DLD1 (cell line): ENCODE measurements around the gene TM7SF2.

ENCODE experiments used
- in situ Hi-C: cut with HindIII; loops from 2 replicates; pipeline ENCODE4 v1.10.0; 2017; ENCODE audit warnings: low sequenced_read_pairs

Gene TM7SF2

DNA sequence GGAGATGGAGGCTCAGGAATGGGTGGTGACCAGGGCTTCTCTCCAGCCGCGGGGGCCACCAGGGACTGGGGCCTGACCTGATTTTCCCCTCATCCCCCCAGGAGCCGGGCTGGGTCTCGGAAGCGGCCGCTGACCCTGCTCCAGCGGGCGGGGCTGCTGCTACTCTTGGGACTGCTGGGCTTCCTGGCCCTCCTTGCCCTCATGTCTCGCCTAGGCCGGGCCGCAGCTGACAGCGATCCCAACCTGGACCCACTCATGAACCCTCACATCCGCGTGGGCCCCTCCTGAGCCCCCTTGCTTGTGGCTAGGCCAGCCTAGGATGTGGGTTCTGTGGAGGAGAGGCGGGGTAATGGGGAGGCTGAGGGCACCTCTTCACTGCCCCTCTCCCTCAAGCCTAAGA, 23.8 kb upstream of the TM7SF2 start:
- in situ Hi-C loops = no loop called here

DNA sequence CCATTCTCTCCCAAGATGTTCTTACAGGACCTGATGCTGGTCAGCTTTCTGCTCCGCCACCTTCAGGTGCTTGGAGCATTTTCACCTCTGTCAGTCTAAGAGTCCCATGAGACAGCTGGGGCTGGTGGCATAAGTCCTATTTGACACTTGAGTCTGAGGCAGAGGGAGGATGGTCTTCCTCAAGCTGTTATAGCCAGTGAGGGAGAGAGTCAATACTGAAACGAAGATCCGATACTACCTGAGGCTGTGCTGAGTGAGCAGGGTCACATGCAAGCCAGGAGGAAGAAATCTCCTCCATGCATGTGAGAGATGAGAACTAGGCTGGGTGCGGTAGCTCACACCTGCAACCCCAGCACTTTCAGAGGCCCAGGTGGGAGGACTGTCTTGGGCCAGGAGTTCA, 22.1 kb upstream of the TM7SF2 start:
- in situ Hi-C loops = no loop called here

DNA sequence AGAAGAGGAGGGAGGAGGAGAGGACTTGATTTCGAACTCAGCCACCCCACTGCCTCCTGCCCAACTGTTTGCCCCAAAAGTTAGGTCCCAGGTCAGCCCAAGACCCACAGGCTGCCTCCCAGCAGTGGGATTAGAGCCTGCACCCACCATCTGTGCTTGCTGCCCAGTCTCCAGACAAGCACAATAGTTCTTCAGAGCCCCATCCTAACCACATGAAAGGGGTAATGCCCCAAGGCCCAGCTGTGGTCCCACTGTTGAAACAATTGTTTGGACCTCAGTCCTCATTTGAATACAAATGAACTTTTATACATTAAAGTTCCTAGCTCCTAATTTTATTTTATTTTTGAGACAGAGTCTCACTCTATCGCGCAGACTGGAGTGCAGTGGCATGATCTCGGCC, 21.0 kb upstream of the TM7SF2 start:
- in situ Hi-C loops = no loop called here

DNA sequence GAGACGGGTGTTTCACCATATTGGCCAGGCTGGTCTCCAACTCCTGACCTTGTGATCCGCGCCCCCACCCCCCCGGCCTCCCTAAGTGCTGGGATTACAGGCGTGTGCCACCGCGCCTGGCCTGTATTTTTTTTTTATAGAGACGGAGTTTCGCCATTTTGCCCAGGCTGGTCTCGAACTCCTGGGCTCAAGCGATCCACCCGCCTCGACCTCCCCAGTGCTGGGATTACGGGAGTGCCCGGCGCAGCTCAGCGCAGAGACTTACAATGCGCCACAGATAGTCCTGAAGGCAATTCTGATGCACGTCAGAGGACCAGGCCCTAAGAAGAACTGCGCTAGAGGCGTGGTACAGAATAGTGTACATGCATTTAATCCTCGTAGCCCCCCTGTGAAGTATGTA, 16.2 kb upstream of the TM7SF2 start:
- in situ Hi-C loops = no loop called here

DNA sequence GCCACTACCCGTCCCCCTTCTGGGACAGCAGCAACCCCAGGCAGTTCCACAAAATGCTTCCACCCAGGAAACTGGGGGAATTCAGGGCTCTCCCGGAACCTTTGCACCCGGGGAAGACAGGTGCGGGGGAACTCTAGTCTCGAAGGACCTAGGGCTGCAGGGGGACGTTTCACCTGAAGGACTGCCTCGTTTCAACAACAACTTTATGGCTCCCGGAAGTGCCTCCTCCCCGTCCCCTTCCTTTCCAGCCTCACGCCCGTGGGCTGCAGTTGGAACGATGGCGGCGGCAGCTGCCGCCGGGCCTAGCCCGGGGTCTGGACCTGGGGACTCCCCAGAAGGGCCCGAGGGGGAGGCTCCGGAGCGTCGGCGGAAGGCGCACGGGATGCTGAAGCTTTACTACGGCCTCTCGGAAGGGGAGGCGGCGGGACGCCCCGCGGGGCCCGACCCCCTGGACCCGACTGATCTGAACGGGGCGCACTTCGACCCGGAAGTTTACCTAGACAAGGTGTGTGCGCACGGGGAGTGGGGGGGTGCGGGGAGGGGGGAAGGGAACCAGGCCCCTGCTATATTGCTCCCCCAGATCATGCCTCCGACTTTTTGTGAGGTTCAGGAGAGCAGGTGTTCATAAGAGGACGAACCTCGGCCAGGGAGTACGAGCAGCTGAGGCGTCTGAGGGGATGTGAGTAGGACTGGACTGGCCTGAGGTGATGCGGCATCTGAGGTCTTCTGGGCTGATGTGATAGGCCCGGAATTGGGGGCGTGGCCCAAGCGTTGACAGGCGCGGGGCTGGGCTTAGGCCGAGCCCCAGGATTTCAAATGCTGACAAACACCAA, 15.5 kb upstream of the TM7SF2 start, which contains the start of gene VPS51:
Gene VPS51, plus strand, starts transcription at position 241 of the 833 bp plus-strand sequence. Its CDS starts 37 bp downstream, at position 278.
- in situ Hi-C loops = no loop called here

DNA sequence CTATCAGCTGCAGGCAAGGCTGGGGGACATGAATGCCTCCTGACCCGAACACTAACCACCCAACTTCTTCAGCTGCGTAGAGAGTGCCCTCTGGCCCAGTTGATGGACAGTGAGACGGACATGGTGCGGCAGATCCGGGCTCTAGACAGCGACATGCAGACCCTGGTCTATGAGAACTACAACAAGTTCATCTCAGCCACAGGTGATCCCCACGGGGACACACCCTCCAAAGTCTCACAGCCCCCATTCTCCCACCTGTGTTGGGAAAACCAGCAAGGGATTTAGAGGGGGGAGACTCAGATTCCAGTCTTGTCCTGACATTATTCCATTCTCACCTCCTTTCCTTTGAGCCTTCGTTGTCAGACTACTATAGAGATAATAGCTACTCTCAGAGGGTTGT, 14.7 kb upstream of the TM7SF2 start:
- in situ Hi-C loops = no loop called here

DNA sequence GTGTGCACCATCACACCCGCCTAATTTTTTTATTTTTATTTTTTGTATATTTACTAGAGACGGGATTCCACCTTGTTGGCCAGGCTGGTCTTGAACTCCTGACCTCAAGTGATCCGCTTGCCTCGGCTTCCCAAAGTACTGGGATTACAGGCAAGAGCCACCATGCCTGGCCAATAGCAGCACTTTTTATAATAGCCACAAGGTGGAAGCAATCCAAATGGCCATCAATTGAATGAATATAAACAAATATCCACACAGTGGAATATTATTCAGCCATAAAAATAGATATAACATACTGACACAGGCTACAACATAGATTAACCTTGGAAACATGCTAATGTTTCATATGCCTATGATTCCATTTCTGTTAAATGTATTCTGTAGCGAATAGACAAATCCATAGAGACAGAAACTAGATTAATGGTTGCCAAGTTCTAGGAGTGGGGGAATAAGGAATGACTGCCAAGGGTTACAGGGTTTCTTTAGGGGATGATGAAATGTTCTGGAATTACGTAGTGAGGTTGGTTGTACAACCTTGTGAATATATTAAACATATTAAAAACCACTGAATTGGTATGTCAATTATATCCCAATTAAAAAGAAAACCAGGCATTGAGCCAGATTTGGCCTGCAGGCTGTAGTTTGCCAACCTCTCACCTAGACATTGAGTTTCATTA, 10.9 kb upstream of the TM7SF2 start:
- in situ Hi-C loops = no loop called here

DNA sequence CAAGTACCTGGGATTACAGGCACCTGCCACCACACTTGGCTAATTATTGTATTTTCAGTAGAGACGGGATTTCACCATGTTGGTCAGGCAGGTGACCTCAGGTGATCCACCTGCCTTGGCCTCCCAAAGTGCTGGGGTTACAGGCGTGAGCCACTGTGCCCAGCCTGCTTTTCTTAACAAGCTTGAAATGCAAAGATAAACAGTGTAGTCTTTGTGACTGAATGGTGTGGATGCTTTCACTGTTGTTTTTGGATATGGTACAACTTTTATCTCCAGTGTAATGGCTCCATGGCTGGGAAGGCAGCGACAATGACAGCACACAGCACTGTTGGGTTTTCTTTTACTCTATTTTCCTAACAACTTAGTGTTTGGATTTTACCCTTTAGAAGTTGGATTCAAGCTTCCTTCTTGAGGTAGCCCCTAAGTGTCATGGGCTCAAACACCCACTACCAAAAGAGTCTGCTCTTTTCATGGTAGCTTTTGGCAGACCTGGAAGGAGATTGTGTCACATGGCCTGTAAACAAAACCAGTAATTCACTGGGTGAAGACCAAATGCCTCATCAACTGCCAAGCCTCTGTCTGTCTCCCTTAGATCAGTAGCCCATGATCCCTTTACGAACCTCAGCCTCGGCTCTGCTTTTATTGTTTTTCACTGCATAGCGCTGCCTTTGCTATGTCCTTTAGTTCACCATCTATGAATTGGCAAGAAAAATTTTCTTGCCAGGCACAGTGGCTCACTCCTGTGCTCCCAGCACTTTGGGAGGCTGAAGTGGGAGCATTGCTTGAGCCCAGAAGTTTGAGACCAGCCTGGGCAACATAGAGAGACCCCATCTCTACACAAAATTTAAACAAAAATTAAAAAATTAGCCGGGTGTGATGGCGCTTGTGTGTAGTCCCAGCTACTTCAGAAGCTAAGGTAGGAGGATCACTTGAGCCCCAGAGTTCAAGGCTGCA, 9.3 kb upstream of the TM7SF2 start:
- in situ Hi-C loops = no loop called here

DNA sequence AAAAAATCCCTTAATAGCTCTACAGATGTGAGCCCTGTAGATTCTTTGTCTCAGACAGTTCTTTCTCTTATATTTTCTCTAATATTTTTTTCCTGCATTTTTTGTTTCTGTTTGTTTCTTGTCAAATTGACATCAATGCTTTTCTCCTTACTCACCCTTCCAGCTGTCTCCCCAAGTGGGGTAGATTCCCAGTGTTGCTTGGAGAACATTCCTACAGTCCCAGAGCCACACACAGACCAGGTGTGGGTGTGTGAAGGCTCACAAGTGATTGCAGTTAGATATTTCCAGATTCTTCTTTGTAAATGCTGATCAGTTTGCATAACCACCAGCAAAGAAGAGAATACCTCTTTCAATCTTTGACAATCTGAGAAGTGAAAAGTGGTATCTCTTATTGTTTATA, 8.2 kb upstream of the TM7SF2 start:
- in situ Hi-C loops = no loop called here

DNA sequence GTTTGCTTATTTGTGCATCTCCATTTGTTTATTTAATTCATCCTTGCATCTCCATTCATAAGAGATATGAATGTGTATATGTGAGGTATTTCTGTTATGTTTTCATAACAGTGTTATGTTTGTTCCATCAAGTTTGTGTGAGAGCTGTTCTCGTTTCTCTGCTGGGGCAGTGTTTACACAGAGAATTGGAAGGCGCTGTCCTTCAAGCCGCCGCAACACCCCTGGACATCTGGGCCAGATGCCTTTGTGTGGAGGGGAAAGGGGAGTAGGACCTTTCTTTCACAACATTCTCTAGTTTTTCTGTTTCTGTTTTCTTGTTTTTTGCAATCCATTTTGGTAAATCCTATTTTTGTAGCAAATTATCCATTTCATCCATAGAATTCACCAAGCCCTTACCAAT, 7.0 kb upstream of the TM7SF2 start:
- in situ Hi-C loops = no loop called here

DNA sequence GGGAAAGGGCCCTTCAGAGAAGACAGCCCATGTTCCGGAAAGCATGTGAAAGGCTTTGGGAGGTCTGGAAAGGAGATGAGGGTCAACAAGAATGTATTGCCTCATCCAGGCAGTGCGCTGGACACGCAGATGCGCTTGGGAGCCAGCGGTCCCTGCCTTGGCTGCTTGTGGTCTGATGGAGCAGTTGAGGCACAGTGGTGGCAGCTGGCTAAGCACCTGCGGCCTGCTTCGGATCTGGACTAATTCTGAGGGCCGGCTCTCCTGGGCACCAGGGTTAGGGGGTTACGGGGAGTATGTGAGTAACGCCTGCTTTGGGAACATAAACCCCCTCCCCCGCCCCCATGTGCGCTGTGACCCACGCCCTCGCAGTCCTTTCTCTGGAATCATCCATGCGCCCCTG, 4.6 kb upstream of the TM7SF2 start:
- in situ Hi-C loops = no loop called here

DNA sequence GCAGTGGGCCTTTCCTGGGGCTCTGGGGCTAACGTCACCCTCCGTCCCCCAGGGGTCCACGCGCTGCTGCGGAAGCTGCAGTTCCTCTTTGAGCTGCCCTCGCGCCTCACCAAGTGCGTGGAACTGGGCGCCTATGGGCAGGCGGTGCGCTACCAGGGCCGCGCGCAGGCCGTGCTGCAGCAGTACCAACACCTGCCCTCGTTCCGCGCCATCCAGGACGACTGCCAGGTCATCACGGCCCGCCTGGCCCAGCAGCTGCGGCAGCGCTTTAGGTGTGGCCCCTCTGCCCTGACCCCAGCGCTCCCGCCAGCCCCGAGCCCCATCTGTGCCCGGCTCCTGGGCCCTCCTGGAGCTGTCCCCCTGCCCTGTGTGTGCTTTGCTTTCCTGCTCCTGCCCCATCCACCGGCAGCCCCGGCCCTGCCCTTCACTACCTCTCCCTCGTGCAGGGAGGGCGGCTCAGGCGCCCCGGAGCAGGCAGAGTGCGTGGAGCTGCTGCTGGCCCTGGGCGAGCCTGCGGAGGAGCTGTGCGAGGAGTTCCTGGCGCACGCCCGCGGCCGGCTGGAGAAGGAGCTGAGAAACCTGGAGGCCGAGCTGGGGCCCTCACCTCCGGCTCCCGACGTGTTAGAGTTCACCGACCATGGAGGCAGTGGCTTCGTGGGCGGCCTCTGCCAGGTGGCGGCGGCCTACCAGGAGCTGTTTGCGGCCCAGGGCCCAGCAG, 3.8 kb upstream of the TM7SF2 start:
- in situ Hi-C loops = no loop called here

DNA sequence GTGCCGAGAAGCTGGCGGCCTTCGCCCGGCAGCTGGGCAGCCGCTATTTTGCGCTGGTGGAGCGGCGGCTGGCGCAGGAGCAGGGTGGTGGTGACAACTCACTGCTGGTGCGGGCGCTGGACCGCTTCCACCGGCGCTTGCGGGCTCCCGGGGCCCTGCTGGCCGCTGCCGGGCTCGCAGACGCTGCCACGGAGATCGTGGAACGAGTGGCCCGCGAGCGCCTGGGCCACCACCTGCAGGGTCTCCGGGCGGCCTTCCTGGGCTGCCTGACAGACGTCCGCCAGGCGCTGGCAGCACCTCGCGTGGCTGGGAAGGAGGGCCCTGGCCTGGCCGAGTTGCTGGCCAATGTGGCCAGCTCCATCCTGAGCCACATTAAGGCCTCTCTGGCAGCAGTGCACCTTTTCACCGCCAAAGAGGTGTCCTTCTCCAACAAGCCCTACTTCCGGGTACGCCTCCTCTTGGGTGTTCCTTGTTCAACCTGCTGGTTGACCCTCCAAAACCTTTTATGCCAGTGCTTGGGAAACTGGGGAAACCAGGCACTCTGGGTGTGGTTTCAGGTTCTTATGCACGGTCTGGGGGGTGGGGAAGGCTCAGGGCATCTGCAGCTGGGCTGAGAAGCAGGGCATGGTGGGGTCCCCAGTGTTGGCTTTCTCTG, 3.1 kb upstream of the TM7SF2 start:
- in situ Hi-C loops = no loop called here

DNA sequence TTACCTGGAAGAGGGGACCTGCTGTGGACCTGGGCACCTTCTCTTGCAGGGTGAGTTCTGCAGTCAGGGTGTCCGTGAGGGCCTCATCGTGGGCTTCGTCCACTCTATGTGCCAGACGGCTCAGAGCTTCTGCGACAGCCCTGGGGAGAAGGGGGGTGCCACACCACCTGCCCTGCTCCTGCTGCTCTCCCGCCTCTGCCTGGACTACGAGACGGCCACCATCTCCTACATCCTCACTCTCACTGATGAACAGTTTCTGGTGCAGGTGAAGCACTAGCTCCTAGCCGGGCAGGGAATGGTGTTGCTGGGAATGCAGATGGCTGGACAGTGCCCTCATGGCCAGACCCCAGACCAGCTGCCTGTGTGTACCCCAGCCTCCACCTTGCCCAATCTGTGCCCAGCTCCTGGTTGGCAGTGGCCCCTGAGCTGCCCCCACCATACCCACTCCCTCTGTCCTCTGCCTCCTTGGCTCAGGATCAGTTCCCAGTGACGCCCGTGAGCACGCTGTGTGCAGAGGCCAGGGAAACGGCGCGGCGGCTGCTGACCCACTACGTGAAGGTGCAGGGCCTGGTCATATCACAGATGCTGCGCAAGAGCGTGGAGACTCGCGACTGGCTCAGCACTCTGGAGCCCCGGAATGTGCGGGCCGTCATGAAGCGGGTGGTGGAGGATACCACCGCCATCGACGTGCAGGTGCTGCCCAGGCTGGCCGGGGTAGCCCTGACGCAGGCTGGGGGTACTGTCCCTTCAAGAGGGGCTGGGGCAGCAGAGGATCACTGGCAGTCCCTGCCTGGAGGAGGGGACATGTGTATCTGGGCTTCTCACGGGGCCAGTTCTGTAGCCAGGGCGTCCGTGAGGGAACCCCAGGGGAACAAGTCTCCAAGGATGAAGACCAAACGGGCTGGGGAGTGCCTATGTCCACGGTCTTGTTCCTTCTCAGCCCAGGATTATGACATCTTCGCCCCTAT, 2.2 kb upstream of the TM7SF2 start:
- in situ Hi-C loops = no loop called here

DNA sequence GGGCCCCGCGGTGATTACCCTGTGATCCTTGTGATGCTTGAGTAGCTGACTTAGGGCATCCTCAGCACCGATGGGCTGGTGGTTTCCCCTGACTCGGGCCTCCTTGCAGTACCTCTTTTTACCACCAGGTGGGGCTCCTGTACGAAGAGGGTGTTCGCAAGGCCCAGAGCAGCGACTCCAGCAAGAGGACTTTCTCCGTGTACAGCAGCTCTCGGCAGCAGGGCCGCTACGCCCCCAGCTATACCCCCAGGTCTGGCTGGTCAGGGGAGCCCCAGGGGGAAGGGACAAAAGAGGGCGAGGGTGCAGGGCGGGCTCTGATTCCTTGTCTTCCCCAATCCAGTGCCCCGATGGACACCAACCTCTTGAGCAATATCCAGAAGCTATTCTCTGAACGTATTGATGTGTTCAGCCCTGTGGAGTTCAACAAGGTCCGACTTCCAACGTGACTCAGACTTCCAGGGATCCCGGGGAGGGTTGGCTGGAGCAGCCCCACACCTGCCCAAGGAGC, 1.3 kb upstream of the TM7SF2 start:
- in situ Hi-C loops = no loop called here

DNA sequence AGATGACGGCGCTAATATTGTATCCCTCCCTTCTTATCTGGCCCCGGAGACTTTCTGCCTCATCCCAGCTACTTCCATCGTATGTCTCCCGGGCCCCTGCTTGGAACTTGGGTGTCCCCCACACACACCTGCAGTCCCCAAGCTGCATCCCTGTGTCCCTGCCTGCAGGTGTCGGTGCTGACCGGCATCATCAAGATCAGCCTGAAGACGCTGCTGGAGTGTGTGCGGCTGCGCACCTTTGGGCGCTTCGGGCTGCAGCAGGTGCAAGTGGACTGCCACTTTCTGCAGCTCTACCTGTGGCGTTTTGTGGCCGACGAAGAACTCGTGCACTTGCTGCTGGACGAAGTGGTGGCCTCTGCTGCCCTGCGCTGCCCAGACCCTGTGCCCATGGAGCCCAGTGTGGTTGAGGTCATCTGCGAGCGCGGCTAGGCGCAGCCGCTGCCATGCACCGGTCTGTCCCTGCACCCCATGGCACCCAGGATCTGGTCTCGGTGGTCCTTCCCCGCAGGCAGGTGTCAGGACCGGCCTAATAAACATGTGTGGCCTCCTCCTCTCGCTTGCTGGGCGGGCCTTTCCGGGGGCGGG, 421 bp upstream of the TM7SF2 start:
- in situ Hi-C loops = no loop called here

DNA sequence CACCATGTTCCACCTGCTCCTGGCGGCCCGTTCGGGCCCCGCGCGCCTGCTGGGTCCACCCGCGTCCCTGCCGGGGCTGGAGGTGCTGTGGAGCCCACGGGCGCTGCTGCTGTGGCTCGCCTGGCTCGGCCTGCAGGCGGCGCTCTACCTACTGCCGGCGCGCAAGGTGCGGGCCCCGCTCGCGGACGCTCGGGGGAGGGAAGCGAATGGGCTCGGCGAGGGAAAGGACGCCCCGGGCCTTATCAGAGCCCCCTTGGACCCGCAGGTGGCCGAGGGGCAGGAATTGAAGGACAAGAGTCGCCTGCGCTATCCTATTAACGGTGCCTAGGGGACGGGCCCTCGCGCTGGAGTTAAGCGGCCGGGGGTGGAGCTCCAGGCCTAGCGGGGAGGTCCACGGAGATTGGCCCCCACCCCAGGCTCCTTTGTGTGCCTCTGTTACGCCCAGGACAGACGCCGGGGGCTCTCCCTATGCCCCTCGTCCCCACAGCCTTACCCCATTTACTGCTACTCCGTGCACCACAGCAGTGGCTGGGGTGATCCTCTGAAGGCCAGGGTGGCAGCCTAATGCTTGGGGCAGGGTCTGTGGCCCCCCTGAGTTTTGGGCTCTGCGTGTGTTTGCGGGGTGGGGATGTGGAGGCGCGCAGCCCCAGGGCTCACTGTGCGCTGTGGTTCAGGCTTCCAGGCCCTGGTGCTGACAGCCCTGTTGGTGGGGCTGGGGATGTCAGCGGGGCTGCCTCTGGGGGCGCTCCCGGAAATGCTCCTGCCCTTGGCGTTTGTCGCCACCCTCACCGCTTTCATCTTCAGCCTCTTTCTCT, 1.1 kb downstream of the TM7SF2 start:
- in situ Hi-C loops = no loop called here

DNA sequence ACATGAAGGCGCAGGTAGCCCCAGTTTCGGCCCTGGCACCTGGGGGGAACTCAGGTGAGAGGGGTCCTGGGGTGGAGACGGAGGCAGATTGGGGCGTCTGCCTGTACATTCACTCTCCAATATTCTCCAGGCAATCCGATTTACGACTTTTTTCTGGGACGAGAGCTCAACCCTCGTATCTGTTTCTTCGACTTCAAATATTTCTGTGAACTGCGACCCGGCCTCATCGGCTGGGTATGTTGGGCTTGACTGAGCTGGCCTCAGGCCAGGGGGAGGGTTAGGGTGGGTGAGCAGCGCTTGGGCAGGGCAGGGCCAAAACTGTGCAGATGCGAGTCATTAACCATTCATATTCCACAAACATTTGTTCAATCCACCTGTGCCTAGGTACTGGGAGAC, 1.7 kb downstream of the TM7SF2 start:
- in situ Hi-C loops = no loop called here
